KOPT-K1 (cell line): ENCODE results near the gene PRPF39.
"Not testable (repeated sequence)": the region's sequence is repeated elsewhere in the genome, so short reads cannot be mapped to it uniquely, and the experiment has no call there.

Experiments used
- H3K27ac ChIP-seq: fragments of 200-600 bp; sonication (generic); 2 replicates; pipeline ENCODE4 v1.5.1; 2016; ENCODE audit warnings: antibody characterized with exemption, mild to moderate bottlenecking, low read depth, low read length; ENCODE audit not compliant: poor library complexity, severe bottlenecking
- H3K36me3 ChIP-seq: fragments of 200-600 bp; sonication (generic); 2 replicates; pipeline ENCODE4 v1.5.1; 2017; ENCODE audit warnings: antibody characterized with exemption, mild to moderate bottlenecking, low read length, moderate library complexity; ENCODE audit not compliant: insufficient read depth
- H3K9me3 ChIP-seq: fragments of 200-600 bp; sonication (generic); 2 replicates; pipeline ENCODE4 v1.5.1; 2017; ENCODE audit warnings: antibody characterized with exemption, low read length, mild to moderate bottlenecking; ENCODE audit not compliant: insufficient read depth, poor library complexity, severe bottlenecking

The PRPF39 gene

GRCh38 chr14:45066667-45067066, 17.2 kb upstream of the PRPF39 start:
- H3K9me3 ChIP-seq: no peaks in the 10 kb centered on the region
- H3K36me3 ChIP-seq: no peaks in the 10 kb centered on the region
- no peak overlapping the region for H3K27ac ChIP-seq

- no peak overlapping the region for H3K27ac ChIP-seq
- H3K9me3 ChIP-seq: no peaks in the 10 kb centered on the region
- no peaks in the 10 kb centered on the region for H3K36me3 ChIP-seq
Observed at GRCh38 chr14:45068396-45068795, 15.5 kb upstream of the PRPF39 start.

- H3K9me3 ChIP-seq: no peaks in the 10 kb centered on the region
Observed at GRCh38 chr14:45070215-45070614, 13.7 kb upstream of the PRPF39 start.

GRCh38 chr14:45072126-45072525, 11.8 kb upstream of the PRPF39 start:
- H3K9me3 ChIP-seq: no peaks in the 10 kb centered on the region
- H3K36me3 ChIP-seq: no peaks in the 10 kb centered on the region
- H3K27ac ChIP-seq: no peak overlapping the region

More at GRCh38 chr14:45070215-45070614, 13.7 kb upstream of the PRPF39 start:
- Histone ChIP-seq H3K27ac (no peak overlapping the region), H3K36me3 (no peaks in the 10 kb centered on the region)

- no peak overlapping the region for H3K27ac ChIP-seq
- H3K36me3 ChIP-seq: no peaks in the 10 kb centered on the region
- H3K9me3 ChIP-seq: no peaks in the 10 kb centered on the region
Observed at GRCh38 chr14:45073231-45073879, 10.6 kb upstream of the PRPF39 start.

GRCh38 chr14:45078323-45078722, 5.6 kb upstream of the PRPF39 start:
- Histone ChIP-seq H3K9me3 (no peaks in the 10 kb centered on the region), H3K27ac (no peak overlapping the region), H3K36me3 (no peaks in the 10 kb centered on the region)

- not testable (repeated sequence) for H3K36me3 ChIP-seq, H3K9me3 ChIP-seq, H3K27ac ChIP-seq
Observed at GRCh38 chr14:45080416-45080968, 3.4 kb upstream of the PRPF39 start.

GRCh38 chr14:45081096-45081495, 2.8 kb upstream of the PRPF39 start:
- H3K27ac ChIP-seq, H3K36me3 ChIP-seq, H3K9me3 ChIP-seq: not testable (repeated sequence)

- no peak overlapping the region for H3K27ac ChIP-seq
- peaks cover 11% of the 10 kb centered on the region; the same call in 1 of the 2 replicates for H3K36me3 ChIP-seq
- no peaks in the 10 kb centered on the region for H3K9me3 ChIP-seq
Observed at GRCh38 chr14:45082420-45082819, 1.5 kb upstream of the PRPF39 start.

- Histone ChIP-seq H3K9me3 (no peaks in the 10 kb centered on the region), H3K27ac (peak overlapping the region; percentile 79), H3K36me3 (peaks cover 11% of the 10 kb centered on the region; the same call in 1 of the 2 replicates)
Observed at GRCh38 chr14:45083617-45083975, 320 bp upstream of the PRPF39 start.

GRCh38 chr14:45084946-45085346, 1.0 kb downstream of the PRPF39 start:
- H3K27ac ChIP-seq: peak overlapping the region; percentile 79
- H3K36me3 ChIP-seq: peaks cover 11% of the 10 kb centered on the region; the same call in 1 of the 2 replicates
- no peaks in the 10 kb centered on the region for H3K9me3 ChIP-seq

- H3K36me3 ChIP-seq: peaks cover 32% of the 10 kb centered on the region
- no peaks in the 10 kb centered on the region for H3K9me3 ChIP-seq
- no peak overlapping the region for H3K27ac ChIP-seq
Observed at GRCh38 chr14:45089813-45090212, 5.9 kb downstream of the PRPF39 start.

GRCh38 chr14:45091710-45092109, 7.8 kb downstream of the PRPF39 start:
- no peaks in the 10 kb centered on the region for H3K9me3 ChIP-seq
- no peak overlapping the region for H3K27ac ChIP-seq
- peaks cover 46% of the 10 kb centered on the region for H3K36me3 ChIP-seq

- H3K36me3 ChIP-seq: peaks cover 64% of the 10 kb centered on the region
- no peaks in the 10 kb centered on the region for H3K9me3 ChIP-seq
- no peak overlapping the region for H3K27ac ChIP-seq
Observed at GRCh38 chr14:45094275-45094674, 10.4 kb downstream of the PRPF39 start.

- Histone ChIP-seq H3K27ac (no peak overlapping the region), H3K36me3 (peaks cover 73% of the 10 kb centered on the region), H3K9me3 (no peaks in the 10 kb centered on the region)
Observed at GRCh38 chr14:45095143-45095542, 11.2 kb downstream of the PRPF39 start.

- Histone ChIP-seq H3K9me3 (no peaks in the 10 kb centered on the region), H3K36me3 (peaks cover 73% of the 10 kb centered on the region), H3K27ac (no peak overlapping the region)
Observed at GRCh38 chr14:45096218-45096617, 12.3 kb downstream of the PRPF39 start.
